Suprapubic skin (tissue), 4 donors: Measurements from ENCODE around the gene EPN2. TPM values are rescaled to one million over a fixed set of nuclear protein-coding genes. Genes with fewer than 3 reads are reported as not detected.

Experiments used
- DNase-seq, 2 donors: peaks; one replicate each; pipeline ENCODE4 v3.0.0-alpha.2; 2019; ENCODE audit warnings: low spot score in 2 of 2
- H3K27ac ChIP-seq: fragments of 200-600 bp; sonication (generic); one replicate; pipeline ENCODE4 v1.5.1; 2019
- H3K27me3 ChIP-seq: fragments of 200-600 bp; sonication (generic); one replicate; pipeline ENCODE4 v1.5.1; 2019
- H3K36me3 ChIP-seq: fragments of 200-600 bp; sonication (generic); one replicate; pipeline ENCODE4 v1.5.1; 2019
- H3K4me1 ChIP-seq: fragments of 200-600 bp; sonication (generic); one replicate; pipeline ENCODE4 v1.5.1; 2019
- H3K4me3 ChIP-seq: fragments of 200-600 bp; sonication (generic); one replicate; pipeline ENCODE4 v1.5.1; 2019; ENCODE audit warnings: mild to moderate bottlenecking
- H3K9me3 ChIP-seq: fragments of 200-600 bp; sonication (generic); one replicate; pipeline ENCODE4 v1.5.1; 2019
- CTCF ChIP-seq, 2 donors: fragments of 200-600 bp in 1 of 2; fragments of 450-650 bp in 1 of 2; sonication (generic) in 1 of 2; IDR thresholded peaks; one replicate each; pipeline ENCODE4 v1.5.1; 2016 to 2019; ENCODE audit warnings: antibody characterized with exemption in 2 of 2, mild to moderate bottlenecking in 1 of 2, moderate library complexity in 1 of 2
- EP300 ChIP-seq: sonication (generic); formaldehyde crosslinking; IDR thresholded peaks from one replicate; pipeline ENCODE4 v1.6.1; 2017; ENCODE audit warnings: antibody characterized with exemption
- POLR2A ChIP-seq, 2 donors: fragments of 450-650 bp; IDR thresholded peaks; one replicate each; pipeline ENCODE4 v1.6.1; 2017; ENCODE audit warnings: antibody characterized with exemption in 2 of 2, mild to moderate bottlenecking in 2 of 2, moderate library complexity in 2 of 2
- POLR2AphosphoS5 ChIP-seq, 3 donors: sonication (generic); formaldehyde crosslinking; IDR thresholded peaks; one replicate each; pipeline ENCODE4 v1.6.1; 2017; ENCODE audit warnings: antibody characterized with exemption in 3 of 3
- WGBS: methylation state at CpG from one replicate; pipeline ENCODE4 v1.1.5; 2018; 5-methylcytosine and 5-hydroxymethylcytosine counted together
- total RNA-seq, 4 donors: library from RNA; depleted of rRNA; stranded (reverse); fragments of >200 nt; gene quantifications; one replicate each; pipeline ENCODE4 v1.1.0, GENCODE V29; 2016

EPN2 gene
- total RNA-seq, 4 donors from 2014 or later: 95.9 to 276 (median 131) TPM

GRCh38 chr17:19362277-19363113 lies 125.3 kb downstream of the EPN2 start, which contains the start of gene B9D1:
TSS of gene B9D1 (minus strand) at chr17:19362723. CDS start at chr17:19362569, 154 bp downstream.
- no peaks in the 10 kb centered on the region for H3K9me3 ChIP-seq
- peak within 1 kb of the TSS; percentile 75 for H3K27ac ChIP-seq
- H3K36me3 ChIP-seq: peaks cover 5% of the 10 kb centered on the region
- WGBS: 0% methylated on average over 28 of the region's 83 CpGs
- peak within 1 kb of the TSS; percentile 75 for H3K4me3 ChIP-seq
- no peaks in the 10 kb centered on the region for H3K27me3 ChIP-seq
- DNase-seq: peak; percentile 94 to 96
- TF ChIP-seq CTCF (IDR thresholded peaks at IDR 0.05) (peak; percentile 89 to 95), POLR2A (IDR thresholded peaks at IDR 0.05) (no peak), POLR2AphosphoS5 (IDR thresholded peaks at IDR 0.05) (peak in 2 of 3 donors; percentile 48 to 64), EP300 (no peak)
- H3K4me1 ChIP-seq: peaks cover 22% of the 10 kb centered on the region

DNA sequence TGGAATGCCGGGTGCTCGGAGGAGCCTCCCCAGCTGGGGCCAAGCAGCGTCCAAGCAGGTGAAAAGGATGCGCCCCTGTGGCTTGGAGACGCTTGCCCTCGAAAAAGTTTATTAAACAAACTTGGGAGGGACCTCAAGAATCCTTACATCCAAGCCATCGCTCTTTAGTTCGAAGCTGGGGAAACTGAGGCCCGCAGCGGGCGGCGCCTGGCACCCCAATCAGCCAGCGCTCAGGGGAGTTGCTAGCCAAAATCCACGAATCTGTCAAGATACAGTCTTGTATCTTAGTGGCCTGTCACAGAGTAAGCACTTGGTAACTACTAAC lies 125.9 kb downstream of the EPN2 start:
- WGBS: 31% methylated on average over 14 of the region's 14 CpGs
- Histone ChIP-seq H3K9me3 (no peaks in the 10 kb centered on the region), H3K4me3 (peak overlapping the region; percentile 75), H3K36me3 (no peaks in the 10 kb centered on the region), H3K4me1 (peaks cover 22% of the 10 kb centered on the region), H3K27me3 (no peaks in the 10 kb centered on the region), H3K27ac (peak overlapping the region; percentile 75)
- DNase-seq: no peak
- TF ChIP-seq EP300 (no peak), POLR2A (IDR thresholded peaks at IDR 0.05) (no peak), POLR2AphosphoS5 (IDR thresholded peaks at IDR 0.05) (no peak), CTCF (IDR thresholded peaks at IDR 0.05) (no peak)

DNA sequence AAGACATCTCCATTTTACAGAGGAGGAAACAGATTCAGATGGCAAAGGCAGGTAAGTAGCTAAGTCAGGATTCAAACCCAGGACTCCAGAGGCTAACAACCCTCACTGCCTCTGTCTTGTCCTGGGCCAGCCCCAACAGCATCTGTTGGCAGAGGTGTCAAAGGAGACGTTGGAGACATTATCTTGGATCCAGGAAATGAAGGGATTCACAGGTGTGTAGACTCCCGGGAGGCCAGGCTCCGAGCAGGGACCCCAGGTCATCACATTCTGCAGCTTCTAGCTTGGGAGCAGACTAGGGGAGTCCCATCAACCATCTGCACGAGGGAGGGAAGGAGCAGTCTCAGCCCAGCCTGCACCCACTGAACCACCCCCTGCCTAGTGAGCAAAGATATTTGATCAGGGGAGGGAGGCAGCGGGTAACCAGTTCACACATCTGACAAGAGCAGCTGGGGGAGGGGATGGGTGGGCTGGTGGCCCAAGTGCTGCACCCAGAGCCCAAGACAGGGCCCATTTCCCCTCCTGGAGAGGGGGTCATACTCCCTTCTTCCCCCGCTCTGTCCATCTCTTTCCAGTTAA lies 126.4 kb downstream of the EPN2 start:
- H3K27me3 ChIP-seq: no peaks in the 10 kb centered on the region
- no peak overlapping the region for H3K27ac ChIP-seq
- TF ChIP-seq POLR2A (IDR thresholded peaks at IDR 0.05) (no peak), CTCF (IDR thresholded peaks at IDR 0.05) (no peak), EP300 (no peak), POLR2AphosphoS5 (IDR thresholded peaks at IDR 0.05) (no peak)
- H3K9me3 ChIP-seq: no peaks in the 10 kb centered on the region
- H3K36me3 ChIP-seq: no peaks in the 10 kb centered on the region
- no peak overlapping the region for H3K4me3 ChIP-seq
- 51% methylated on average over 5 of the region's 6 CpGs for WGBS
- no peak for DNase-seq
- peaks cover 22% of the 10 kb centered on the region for H3K4me1 ChIP-seq

DNA sequence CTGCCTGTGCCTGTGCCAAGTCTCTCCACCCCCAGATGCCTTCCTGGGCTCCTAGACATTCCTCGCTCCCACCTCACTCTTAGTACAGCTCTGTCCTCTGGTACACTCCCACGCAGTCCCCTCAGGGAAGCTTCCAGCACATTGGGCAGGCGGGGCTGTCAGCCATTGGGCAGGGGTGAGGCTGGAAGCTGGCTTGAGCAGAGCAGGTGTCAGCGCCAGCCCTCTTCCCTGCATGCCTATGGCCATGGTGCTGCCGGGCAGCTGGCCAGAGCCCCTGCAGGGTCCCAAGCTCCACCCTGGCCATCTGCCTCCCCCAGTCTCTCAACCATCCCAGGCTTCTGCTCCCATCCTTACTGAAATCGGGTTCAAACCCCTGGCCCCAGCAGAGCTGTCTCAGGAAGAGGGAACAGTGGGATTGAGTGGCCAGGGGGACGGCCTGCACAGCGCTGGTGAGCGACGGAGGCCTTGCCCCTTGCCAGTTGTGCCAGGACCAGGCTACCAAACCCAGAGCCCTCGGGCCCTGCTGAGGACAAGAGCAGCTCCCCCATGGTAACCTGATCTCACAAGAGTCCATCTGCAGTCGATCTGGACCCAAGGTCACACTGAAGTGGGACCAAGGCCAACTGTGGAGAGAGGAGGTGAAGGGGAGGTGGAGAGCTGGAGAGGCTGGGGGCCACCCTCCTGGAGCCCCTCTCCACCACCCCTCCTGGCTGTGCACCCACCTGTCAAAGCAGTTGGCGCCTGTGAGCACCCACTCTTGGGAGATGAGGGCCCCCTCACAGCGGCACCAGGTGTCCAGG lies 127.7 kb downstream of the EPN2 start:
- TF ChIP-seq POLR2AphosphoS5 (IDR thresholded peaks at IDR 0.05) (no peak), POLR2A (IDR thresholded peaks at IDR 0.05) (no peak), CTCF (IDR thresholded peaks at IDR 0.05) (no peak), EP300 (no peak)
- no peaks in the 10 kb centered on the region for H3K27me3 ChIP-seq
- H3K4me1 ChIP-seq: peaks cover 22% of the 10 kb centered on the region
- no peaks in the 10 kb centered on the region for H3K9me3 ChIP-seq
- no peak overlapping the region for H3K4me3 ChIP-seq
- WGBS: 74% methylated on average over 7 of the region's 14 CpGs
- no peak for DNase-seq
- H3K36me3 ChIP-seq: no peaks in the 10 kb centered on the region
- no peak overlapping the region for H3K27ac ChIP-seq

- DNase-seq: no peak
- Histone ChIP-seq H3K4me3 (no peak overlapping the region), H3K4me1 (peaks cover 26% of the 10 kb centered on the region), H3K36me3 (no peaks in the 10 kb centered on the region), H3K9me3 (no peaks in the 10 kb centered on the region), H3K27ac (no peak overlapping the region), H3K27me3 (no peaks in the 10 kb centered on the region)
- 94% methylated on average over 4 of the region's 4 CpGs for WGBS
- TF ChIP-seq CTCF (IDR thresholded peaks at IDR 0.05) (no peak), POLR2A (IDR thresholded peaks at IDR 0.05) (no peak), EP300 (no peak), POLR2AphosphoS5 (IDR thresholded peaks at IDR 0.05) (no peak)
These were observed 128.3 kb downstream of the EPN2 start for GRCh38 chr17:19365499-19365817.
